Vagina (tissue), 2 donors: ENCODE data around the gene FUS. TPM values are rescaled to one million over a fixed set of nuclear protein-coding genes. Genes with fewer than 3 reads are reported as not detected.

ENCODE experiments used
- DNase-seq, 2 donors: peaks; one replicate each; pipeline ENCODE4 v3.0.0-alpha.2; 2017; ENCODE audit errors: extremely low spot score in 2 of 2
- H3K27ac ChIP-seq: fragments of 200-600 bp; sonication (generic); one replicate; pipeline ENCODE4 v1.5.1; 2019
- H3K27me3 ChIP-seq: fragments of 200-600 bp; sonication (generic); one replicate; pipeline ENCODE4 v1.5.1; 2019
- H3K36me3 ChIP-seq, 2 donors: fragments of 200-600 bp; sonication (generic); one replicate each; pipeline ENCODE4 v1.5.1; 2017 to 2019
- H3K4me1 ChIP-seq: fragments of 200-600 bp; sonication (generic); one replicate; pipeline ENCODE4 v1.5.1; 2019
- H3K4me3 ChIP-seq, 2 donors: fragments of 200-600 bp; sonication (generic); 1 replicate in 1 of 2; 2 replicates in 1 of 2; pipeline ENCODE4 v1.5.1; 2016 to 2019
- H3K9me3 ChIP-seq: fragments of 200-600 bp; sonication (generic); one replicate; pipeline ENCODE4 v1.5.1; 2019
- CTCF ChIP-seq, 3 experiments: fragments of 450-650 bp in 2 of 3; fragments of 200-600 bp in 1 of 3; sonication (generic) in 1 of 3; IDR thresholded peaks; one replicate each; pipeline ENCODE4 v1.5.1; 2017 to 2019; ENCODE audit warnings: antibody characterized with exemption in 3 of 3, mild to moderate bottlenecking in 2 of 3, moderate library complexity in 2 of 3
- POLR2A ChIP-seq, 2 donors: fragments of 450-650 bp; IDR thresholded peaks; one replicate each; pipeline ENCODE4 v1.6.1; 2017; ENCODE audit warnings: antibody characterized with exemption in 2 of 2, mild to moderate bottlenecking in 2 of 2, moderate library complexity in 2 of 2
- POLR2AphosphoS5 ChIP-seq, 2 donors: sonication (generic); formaldehyde crosslinking; IDR thresholded peaks; one replicate each; pipeline ENCODE4 v1.9.0; 2017; ENCODE audit warnings: antibody characterized with exemption in 2 of 2, mild to moderate bottlenecking in 2 of 2, low read depth in 1 of 2; ENCODE audit not compliant: insufficient read depth in 1 of 2
- intact Hi-C: fragments of 100-400 bp; cut with DNase I; formaldehyde crosslinking; loops from one replicate; pipeline ENCODE4 v1.15.1; 2023
- total RNA-seq: library from RNA; depleted of rRNA; stranded (reverse); fragments of >200 nt; gene quantifications from one replicate; pipeline ENCODE4 v1.2.3, GENCODE V29; 2016

The FUS gene
- total RNA-seq, 1 donor from 2014 or later, result 74.2 TPM

- no peak for DNase-seq
- H3K9me3 ChIP-seq, result no peaks in the 10 kb centered on the region
- TF ChIP-seq POLR2A (IDR thresholded peaks at IDR 0.05), result no peak
- no peak for TF ChIP-seq POLR2AphosphoS5 (IDR thresholded peaks at IDR 0.05; ENCODE audit: insufficient read depth in 1 of 2, low read depth in 1 of 2)
- TF ChIP-seq CTCF (IDR thresholded peaks at IDR 0.05), result no peak
- intact Hi-C loops, result loop anchor here (10.0 kb wide), 1 partner anchor 261 kb away; the partner anchor contains the start of gene ZNF843
- H3K36me3 ChIP-seq, result peaks cover 4 to 65% of the 10 kb centered on the region in 2 donors
- peaks cover 42% of the 10 kb centered on the region for H3K4me1 ChIP-seq
- H3K4me3 ChIP-seq, result no peak overlapping the region
- no peak overlapping the region for H3K27ac ChIP-seq
- no peaks in the 10 kb centered on the region for H3K27me3 ChIP-seq
These were observed 3.8 kb downstream of the FUS start for GRCh38 chr16:31183432-31184428.

- intact Hi-C loops, result loop anchor here (10.0 kb wide), 1 partner anchor 260 kb away; the partner anchor contains the start of gene ZNF843
These were observed 4.9 kb downstream of the FUS start for GRCh38 chr16:31184888-31185287.

GRCh38 chr16:31185339-31185738, 5.4 kb downstream of the FUS start:
- peaks cover 4 to 81% of the 10 kb centered on the region in 2 donors for H3K36me3 ChIP-seq
- TF ChIP-seq POLR2AphosphoS5 (IDR thresholded peaks at IDR 0.05; ENCODE audit: insufficient read depth in 1 of 2, low read depth in 1 of 2) (no peak), POLR2A (IDR thresholded peaks at IDR 0.05) (no peak), CTCF (IDR thresholded peaks at IDR 0.05) (no peak)
- no peak for DNase-seq
- no peaks in the 10 kb centered on the region for H3K27me3 ChIP-seq
- H3K4me3 ChIP-seq, result no peak overlapping the region
- peaks cover 35% of the 10 kb centered on the region for H3K4me1 ChIP-seq
- H3K9me3 ChIP-seq, result no peaks in the 10 kb centered on the region
- intact Hi-C loops, result loop anchor here (10.0 kb wide), 1 partner anchor 259 kb away; the partner anchor contains the start of gene ZNF843
- H3K27ac ChIP-seq, result no peak overlapping the region

More at GRCh38 chr16:31184888-31185287, 4.9 kb downstream of the FUS start:
- Histone ChIP-seq H3K36me3 (peaks cover 4 to 76% of the 10 kb centered on the region in 2 donors), H3K27ac (no peak overlapping the region), H3K4me3 (no peak overlapping the region), H3K27me3 (no peaks in the 10 kb centered on the region), H3K4me1 (peaks cover 35% of the 10 kb centered on the region), H3K9me3 (no peaks in the 10 kb centered on the region)
- DNase-seq, result no peak
- TF ChIP-seq POLR2A (IDR thresholded peaks at IDR 0.05), result no peak
- no peak for TF ChIP-seq POLR2AphosphoS5 (IDR thresholded peaks at IDR 0.05; ENCODE audit: insufficient read depth in 1 of 2, low read depth in 1 of 2)
- TF ChIP-seq CTCF (IDR thresholded peaks at IDR 0.05), result no peak

- Histone ChIP-seq H3K27ac (no peak overlapping the region), H3K36me3 (peaks cover 4 to 89% of the 10 kb centered on the region in 2 donors), H3K4me1 (peaks cover 34% of the 10 kb centered on the region), H3K9me3 (no peaks in the 10 kb centered on the region), H3K4me3 (no peak overlapping the region), H3K27me3 (no peaks in the 10 kb centered on the region)
- no peak for DNase-seq
- TF ChIP-seq CTCF (IDR thresholded peaks at IDR 0.05), result no peak
- TF ChIP-seq POLR2A (IDR thresholded peaks at IDR 0.05), result no peak
- no peak for TF ChIP-seq POLR2AphosphoS5 (IDR thresholded peaks at IDR 0.05; ENCODE audit: insufficient read depth in 1 of 2, low read depth in 1 of 2)
- intact Hi-C loops, result loop anchor here (10.0 kb wide), 1 partner anchor 259 kb away; the partner anchor contains the start of gene ZNF843
These were observed 6.2 kb downstream of the FUS start for GRCh38 chr16:31186176-31186575.
